ENCODE measurements around the gene LTBP3.

- TF ChIP-seq FOXM1 (IDR thresholded peaks at IDR 0.05; ENCODE audit: low read depth) (no peak), USF2 (IDR thresholded peaks at IDR 0.05; ENCODE audit: borderline replicate concordance, low read depth, low read length) (no peak), SMC3 (IDR thresholded peaks at IDR 0.05; ENCODE audit: low read depth, low read length) (no peak), JUND (IDR thresholded peaks at IDR 0.05) (peak; percentile 61; the same call in 1 of the 2 replicates), EP300 (IDR thresholded peaks at IDR 0.05; ENCODE audit: borderline replicate concordance in 1 of 2, low read depth in 1 of 2, low read length in 1 of 2) (no peak), POLR2AphosphoS5 (IDR thresholded peaks at IDR 0.05; ENCODE audit: low read depth, low read length) (no peak), FOSL2 (IDR thresholded peaks at IDR 0.05; ENCODE audit: borderline replicate concordance, low read depth) (peak; percentile 86), NRF1 (IDR thresholded peaks at IDR 0.05; ENCODE audit: low read depth, low read length) (no peak), CTCF (IDR thresholded peaks at IDR 0.05) (no peak), RFX5 (IDR thresholded peaks at IDR 0.05; ENCODE audit: low read length) (no peak), REST (IDR thresholded peaks at IDR 0.05; ENCODE audit: low read depth, low read length) (0 out of 2 replicates have a peak, but pooled peaks have one; percentile 29)
Observed at GRCh38 chr11:65559951-65560537, 1.9 kb upstream of the LTBP3 start.
